H1 (cell line): Measurements from ENCODE around the gene RDH5. TPM values are rescaled to one million over a fixed set of nuclear protein-coding genes. Genes with fewer than 3 reads are reported as not detected.

Source experiments
- CTCF ChIA-PET: fragments of 300-600 bp; sonication (Branson Sonifier 250); formaldehyde crosslinking; loops from one replicate; lab custom pipeline; 2021; ENCODE audit not compliant: partially characterized antibody; lab: Charles Lee
- POLR2A ChIA-PET: fragments of 300-600 bp; sonication (Branson Sonifier 250); formaldehyde crosslinking; loops from one replicate; lab custom pipeline; 2021; ENCODE audit warnings: inconsistent platforms; ENCODE audit not compliant: partially characterized antibody; lab: Charles Lee
- DNase-seq, 2 experiments: peaks; one replicate each; pipeline versions ENCODE4 v3.0.0 to v3.0.0-alpha.2; 2010 to 2022; ENCODE audit warnings: low spot score in 2 of 2, low read depth in 1 of 2, mixed read lengths in 1 of 2
- FAIRE-seq: peaks from 2 replicates; lab custom pipeline; 2011; peaks lifted over from hg19 to GRCh38; lab: Jason Lieb, UNC
- H2AFZ ChIP-seq: 2 replicates; pipeline ENCODE4 v1.8.1; 2012; ENCODE audit warnings: low read length, inconsistent platforms
- H2AK5ac ChIP-seq: 2 replicates; pipeline ENCODE4 v1.6.1; 2013; ENCODE audit warnings: low read depth, low read length
- H2BK120ac ChIP-seq: replicated peaks from 2 replicates; pipeline ENCODE3; 2013; ENCODE audit warnings: low read depth, low read length, inconsistent platforms
- H2BK12ac ChIP-seq: 2 replicates; pipeline ENCODE4 v1.6.1; 2013; ENCODE audit warnings: low read depth, low read length
- H2BK15ac ChIP-seq: 2 replicates; pipeline ENCODE4 v1.6.1; 2013; ENCODE audit warnings: low read length
- H2BK20ac ChIP-seq: 2 replicates; pipeline ENCODE4 v1.6.1; 2013; ENCODE audit warnings: low read length
- H2BK5ac ChIP-seq: 2 replicates; pipeline ENCODE4 v1.6.1; 2013; ENCODE audit warnings: low read depth, low read length
- H3K14ac ChIP-seq: 2 replicates; pipeline ENCODE4 v1.6.1; 2013; ENCODE audit warnings: inconsistent platforms; ENCODE audit not compliant: insufficient read length
- H3K18ac ChIP-seq: 2 replicates; pipeline ENCODE4 v1.6.1; 2013; ENCODE audit warnings: low read length; ENCODE audit errors: extremely low read depth
- H3K23ac ChIP-seq: 2 replicates; pipeline ENCODE4 v1.6.1; 2013; ENCODE audit warnings: inconsistent platforms; ENCODE audit not compliant: insufficient read length
- H3K23me2 ChIP-seq: 2 replicates; pipeline ENCODE4 v1.6.1; 2013; ENCODE audit warnings: low read depth, low read length
- H3K27ac ChIP-seq: 2 replicates; pipeline ENCODE4 v1.6.1; 2011; ENCODE audit warnings: low read depth, low read length, inconsistent platforms
- H3K27me3 ChIP-seq, 4 experiments: replicated peaks in 1 of 4; 1 replicate in 1 of 4; 2 replicates in 3 of 4; pipeline versions ENCODE4 v1.6.1 to v1.8.1; 2011 to 2013; ENCODE audit warnings: low read length in 3 of 4, mild to moderate bottlenecking in 3 of 4, inconsistent platforms in 2 of 4, mixed read lengths in 2 of 4, moderate library complexity in 1 of 4; ENCODE audit not compliant: control insufficient read depth in 3 of 4, insufficient read depth in 3 of 4; ENCODE audit errors: extremely low read depth in 1 of 4
- H3K36me3 ChIP-seq, 4 experiments: 2 replicates each; pipeline versions ENCODE4 v1.6.1 to v1.8.1; 2011 to 2013; ENCODE audit warnings: mild to moderate bottlenecking in 4 of 4, low read length in 3 of 4, moderate library complexity in 2 of 4, control low read depth in 1 of 4, inconsistent platforms in 1 of 4; ENCODE audit not compliant: insufficient read depth in 4 of 4, control insufficient read depth in 2 of 4
- H3K4ac ChIP-seq: replicated peaks from 2 replicates; pipeline ENCODE3; 2013; ENCODE audit warnings: low read length, low read depth, mixed read lengths, inconsistent platforms; ENCODE audit not compliant: insufficient read length
- H3K4me1 ChIP-seq, 4 experiments: replicated peaks in 1 of 4; 1 replicate in 1 of 4; 2 replicates in 3 of 4; pipeline versions ENCODE4 v1.6.1 to v1.8.1; 2011 to 2013; ENCODE audit warnings: low read length in 3 of 4, inconsistent platforms in 2 of 4, mixed read lengths in 1 of 4; ENCODE audit not compliant: insufficient read depth in 4 of 4, control insufficient read depth in 3 of 4
- H3K4me2 ChIP-seq, 2 experiments: 2 replicates each; pipeline versions ENCODE4 v1.6.1 to v1.8.1; 2011 to 2013; ENCODE audit warnings: low read depth in 2 of 2, low read length in 2 of 2, control low read depth in 1 of 2, inconsistent platforms in 1 of 2, mild to moderate bottlenecking in 1 of 2; ENCODE audit not compliant: insufficient read depth in 1 of 2
- H3K4me3 ChIP-seq, 4 experiments: fragments of 200-600, 300-600 bp in 1 of 4; sonication (generic), shearing (Covaris generic), sonication (Bioruptor Twin) in 1 of 4; 2 replicates each; pipeline versions ENCODE4 v1.5.1 to v1.8.1; 2011 to 2016; ENCODE audit warnings: low read length in 4 of 4, low read depth in 3 of 4, control low read depth in 2 of 4, inconsistent platforms in 2 of 4, mild to moderate bottlenecking in 2 of 4, mixed read lengths in 1 of 4, moderate library complexity in 1 of 4; ENCODE audit not compliant: insufficient read depth in 2 of 4; ENCODE audit errors: extremely low read depth in 1 of 4
- H3K56ac ChIP-seq: replicated peaks from 2 replicates; pipeline ENCODE3; 2013; ENCODE audit warnings: low read depth, mild to moderate bottlenecking, mixed read lengths, low read length, inconsistent platforms; ENCODE audit not compliant: insufficient read length
- H3K79me1 ChIP-seq: 2 replicates; pipeline ENCODE4 v1.6.1; 2013; ENCODE audit warnings: low read depth, low read length, control low read depth
- H3K79me2 ChIP-seq, 2 experiments: 2 replicates each; pipeline versions ENCODE4 v1.6.1 to v1.8.1; 2012 to 2013; ENCODE audit warnings: low read length in 2 of 2, mild to moderate bottlenecking in 2 of 2, inconsistent platforms in 1 of 2; ENCODE audit not compliant: insufficient read depth in 2 of 2, control insufficient read depth in 1 of 2
- H3K9ac ChIP-seq, 4 experiments: replicated peaks in 1 of 4; 1 replicate in 1 of 4; 2 replicates in 3 of 4; pipeline versions ENCODE4 v1.6.1 to v1.8.1; 2011 to 2013; ENCODE audit warnings: low read depth in 3 of 4, low read length in 3 of 4, control low read depth in 2 of 4, mild to moderate bottlenecking in 2 of 4, moderate library complexity in 2 of 4, inconsistent platforms in 1 of 4; ENCODE audit errors: extremely low read depth in 1 of 4
- H3K9me3 ChIP-seq, 2 experiments: 2 replicates each; pipeline versions ENCODE4 v1.6.1 to v1.8.1; 2012 to 2013; ENCODE audit warnings: mild to moderate bottlenecking in 2 of 2, moderate library complexity in 2 of 2, control low read depth in 1 of 2, inconsistent platforms in 1 of 2, low read depth in 1 of 2, low read length in 1 of 2, mixed read lengths in 1 of 2; ENCODE audit not compliant: insufficient read depth in 2 of 2
- H4K20me1 ChIP-seq, 2 experiments: replicated peaks in 1 of 2; 2 replicates each; pipeline versions ENCODE3 to v1.8.1; 2011 to 2013; ENCODE audit warnings: inconsistent platforms in 2 of 2, low read length in 2 of 2, mild to moderate bottlenecking in 1 of 2; ENCODE audit not compliant: insufficient read depth in 2 of 2, control insufficient read depth in 1 of 2
- H4K5ac ChIP-seq: 2 replicates; pipeline ENCODE4 v1.6.1; 2013; ENCODE audit warnings: low read length, low read depth, mixed read lengths, inconsistent platforms; ENCODE audit not compliant: insufficient read length
- H4K8ac ChIP-seq: 2 replicates; pipeline ENCODE4 v1.8.0; 2013; ENCODE audit warnings: mild to moderate bottlenecking, moderate library complexity, low read length, inconsistent platforms; ENCODE audit not compliant: insufficient read depth; ENCODE audit errors: extremely low read depth
- H4K91ac ChIP-seq: replicated peaks from 2 replicates; pipeline ENCODE3; 2013; ENCODE audit warnings: low read length, mixed read lengths, inconsistent platforms; ENCODE audit not compliant: insufficient read length
- BRCA1 ChIP-seq: IDR thresholded peaks from 2 replicates; pipeline ENCODE4 v1.6.1; 2012; ENCODE audit warnings: low read depth, low read length, improper control_type of control experiment
- CREB1 ChIP-seq: IDR thresholded peaks from 2 replicates; pipeline ENCODE4 v1.6.1; 2012; ENCODE audit warnings: inconsistent platforms
- CTBP2 ChIP-seq: IDR thresholded peaks from 2 replicates; pipeline ENCODE4 v1.7.0; 2011; ENCODE audit warnings: borderline replicate concordance, mild to moderate bottlenecking, moderate library complexity, mixed read lengths, low read length; ENCODE audit not compliant: insufficient read depth, insufficient read length
- EP300 ChIP-seq, 2 experiments: IDR thresholded peaks; 1 replicate in 1 of 2; 2 replicates in 1 of 2; pipeline ENCODE4 v1.6.1; 2011 to 2012; ENCODE audit warnings: low read depth in 2 of 2, low read length in 2 of 2, mild to moderate bottlenecking in 2 of 2, borderline replicate concordance in 1 of 2, inconsistent platforms in 1 of 2, moderate library complexity in 1 of 2
- POLR2A ChIP-seq, 2 experiments: IDR thresholded peaks; 1 replicate in 1 of 2; 2 replicates in 1 of 2; pipeline ENCODE4 v1.6.1; 2011; ENCODE audit warnings: low read depth in 2 of 2, low read length in 2 of 2, mild to moderate bottlenecking in 2 of 2; ENCODE audit errors: control extremely low read depth in 1 of 2
- POLR2AphosphoS5 ChIP-seq: IDR thresholded peaks from 2 replicates; pipeline ENCODE4 v1.6.1; 2011; ENCODE audit warnings: low read depth, low read length
- WGBS, 2 experiments: shearing (Covaris generic) in 1 of 2; methylation state at CpG; one replicate each; pipeline versions ENCODE4 v1.1.6 to v1.1.7; 2013 to 2015; ENCODE audit warnings: low lambda C conversion rate in 2 of 2, mixed read lengths in 2 of 2, inconsistent platforms in 1 of 2, low coverage in 1 of 2, missing lambda C conversion rate in 1 of 2; ENCODE audit not compliant: insufficient replicate concordance in 2 of 2, insufficient coverage in 1 of 2, insufficient read length in 1 of 2; ENCODE audit errors: extremely low coverage in 1 of 2, missing lambda C conversion rate in 1 of 2; 5-methylcytosine and 5-hydroxymethylcytosine counted together
- long read RNA-seq, 2 experiments: library from RNA in 1 of 2; library from capped mRNA in 1 of 2; stranded (forward); transcript quantifications; one replicate each; pipeline ENCODE4 v2.0.0, GENCODE V29; 2021; ENCODE audit warnings: inconsistent platforms in 1 of 2
- polyA minus RNA-seq, 3 experiments: library from RNA; depleted of rRNA, polyadenylated mRNA; stranded (reverse); fragments of >200 nt; gene quantifications; 1 replicate in 2 of 3; 2 replicates in 1 of 3; pipeline ENCODE4 v1.2.3, GENCODE V29; 2011
- polyA plus RNA-seq, 7 experiments: library from polyadenylated mRNA; depleted of rRNA in 3 of 7; stranded (reverse) in 5 of 7; unstranded in 2 of 7; fragments of >200 nt in 5 of 7; fragments of 200-250 nt in 2 of 7; gene quantifications; 1 replicate in 5 of 7; 2 replicates in 1 of 7; 4 replicates in 1 of 7; pipeline versions ENCODE4 v1.2.1 to v1.2.3, GENCODE V29; 2011 to 2013; ENCODE audit warnings: missing spikeins in 2 of 7, mixed read lengths in 2 of 7
- total RNA-seq: library from RNA; stranded (reverse); fragmentation: NEBNext Ultra II Directional; extraction: Animal tissue kit (Norgen Biotek cat#: 25700); gene quantifications from 2 replicates; pipeline ENCODE4 v1.2.1, GENCODE V29; 2021
- TF ChIP-seq, protein P1 (sequence below): IDR thresholded peaks from 2 replicates; pipeline ENCODE4 v1.6.1; 2012; ENCODE audit warnings: inconsistent platforms
- TF ChIP-seq, protein P2 (sequence below): IDR thresholded peaks from 2 replicates; pipeline ENCODE4 v1.6.1; 2012; ENCODE audit warnings: low read length, inconsistent platforms

The RDH5 gene
- total RNA-seq, result 4.2 and 4.5 TPM in 2 replicates
- 6.0 and 7.1 TPM in 2 replicates for polyA plus RNA-seq (2011; rRNA removed)
- polyA plus RNA-seq (2011; cell fraction: cytosol; rRNA removed), result 8.7 TPM
- polyA plus RNA-seq (2011; cell fraction: nucleus; rRNA removed), result 14.0 TPM
- 5.4 to 9.4 TPM (median 6.1 TPM) in 4 replicates for polyA plus RNA-seq (2012, experiment 1 of 2)
- 2.8 TPM for polyA plus RNA-seq (2012, experiment 2 of 2)
- 5.6 TPM for polyA plus RNA-seq (2013, experiment 1 of 2)
- polyA plus RNA-seq (2013, experiment 2 of 2), result 4.7 TPM
- polyA minus RNA-seq (2011; rRNA and poly(A)+ RNA removed), result 6.7 and 7.3 TPM in 2 replicates
- 3.8 TPM for polyA minus RNA-seq (2011; cell fraction: cytosol; rRNA and poly(A)+ RNA removed)
- 14.1 TPM for polyA minus RNA-seq (2011; cell fraction: nucleus; rRNA and poly(A)+ RNA removed)
- long read RNA-seq, experiment 1, result 0 reads
- long read RNA-seq, experiment 2, partial matches to known transcripts, result 0 of 1 reads
- long read RNA-seq, experiment 2, other reads (novel, unspliced or antisense), result 1 of 1 reads

GRCh38 chr12:55720071-55720564 lies at the start of gene RDH5:
Gene RDH5, plus strand, starts transcription at chr12:55720393. Its CDS starts 792 bp downstream, at chr12:55721185.
- Histone ChIP-seq H2BK15ac (no peak within 1 kb of the TSS), H3K36me3 (peaks cover 3 to 11% (median 6%) of the 10 kb centered on the region in 4 experiments; a peak in 4 of 8 replicates), H4K91ac (no peak within 1 kb of the TSS), H3K9me3 (no peaks in the 10 kb centered on the region), H3K4me1 (peaks cover 9 to 27% (median 19%) of the 10 kb centered on the region in 4 experiments), H4K20me1 (peaks cover 4 to 5% of the 10 kb centered on the region in 2 experiments), H2AK5ac (0 out of 2 replicates have a peak within 1 kb of the TSS, but pooled peaks have one; percentile 19), H4K8ac (0 out of 2 replicates have a peak within 1 kb of the TSS, but pooled peaks have one; percentile 7), H3K4me3 (no peak within 1 kb of the TSS), H3K4ac (no peak within 1 kb of the TSS), H3K4me2 (no peak within 1 kb of the TSS; a peak in 1 of 4 replicates), H2BK20ac (no peak within 1 kb of the TSS; the same call in 1 of the 2 replicates), H2BK120ac (no peak within 1 kb of the TSS), H3K23ac (no peak within 1 kb of the TSS), H3K56ac (no peak within 1 kb of the TSS), H4K5ac (no peak within 1 kb of the TSS), H3K9ac (no peak within 1 kb of the TSS), H3K27ac (no peak within 1 kb of the TSS), H3K79me2 (peaks cover 0 to 9% of the 10 kb centered on the region in 2 experiments; a peak in 1 of 4 replicates), H2BK5ac (no peak within 1 kb of the TSS), H3K14ac (no peak within 1 kb of the TSS), H2BK12ac (peak within 1 kb of the TSS; percentile 46; the same call in 1 of the 2 replicates), H3K79me1 (peaks cover 5% of the 10 kb centered on the region), H3K23me2 (peaks cover 12% of the 10 kb centered on the region), H3K18ac (no peak within 1 kb of the TSS), H2AFZ (no peak within 1 kb of the TSS), H3K27me3 (no peaks in the 10 kb centered on the region)
- DNase-seq (no peak), FAIRE-seq (no peak)
- ChIA-PET POLR2A (interaction anchor here (0.8 to 8.3 kb wide), 4 partner anchors 8 to 27 kb away, joined by 3 to 103 read pairs (median 5); partner anchors contain the start of genes CD63 and ITGA7), CTCF (interaction anchor here (0.5 to 11.1 kb wide), 18 partner anchors 8 to 101 kb away, joined by 3 to 229 read pairs (median 4); partner anchors contain the start of genes CD63 and ITGA7)
- 96% methylated on average over 6 of the region's 6 CpGs; no CpG with 5 or more reads in 1 of the 2 experiments for WGBS, 2 experiments
- TF ChIP-seq, protein P1, sequence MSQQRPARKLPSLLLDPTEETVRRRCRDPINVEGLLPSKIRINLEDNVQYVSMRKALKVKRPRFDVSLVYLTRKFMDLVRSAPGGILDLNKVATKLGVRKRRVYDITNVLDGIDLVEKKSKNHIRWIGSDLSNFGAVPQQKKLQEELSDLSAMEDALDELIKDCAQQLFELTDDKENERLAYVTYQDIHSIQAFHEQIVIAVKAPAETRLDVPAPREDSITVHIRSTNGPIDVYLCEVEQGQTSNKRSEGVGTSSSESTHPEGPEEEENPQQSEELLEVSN, result no peak
- TF ChIP-seq EP300 (IDR thresholded peaks at IDR 0.05; ENCODE audit: borderline replicate concordance in 1 of 2, low read depth in 2 of 2, low read length in 2 of 2), result no peak
- TF ChIP-seq, protein P2, sequence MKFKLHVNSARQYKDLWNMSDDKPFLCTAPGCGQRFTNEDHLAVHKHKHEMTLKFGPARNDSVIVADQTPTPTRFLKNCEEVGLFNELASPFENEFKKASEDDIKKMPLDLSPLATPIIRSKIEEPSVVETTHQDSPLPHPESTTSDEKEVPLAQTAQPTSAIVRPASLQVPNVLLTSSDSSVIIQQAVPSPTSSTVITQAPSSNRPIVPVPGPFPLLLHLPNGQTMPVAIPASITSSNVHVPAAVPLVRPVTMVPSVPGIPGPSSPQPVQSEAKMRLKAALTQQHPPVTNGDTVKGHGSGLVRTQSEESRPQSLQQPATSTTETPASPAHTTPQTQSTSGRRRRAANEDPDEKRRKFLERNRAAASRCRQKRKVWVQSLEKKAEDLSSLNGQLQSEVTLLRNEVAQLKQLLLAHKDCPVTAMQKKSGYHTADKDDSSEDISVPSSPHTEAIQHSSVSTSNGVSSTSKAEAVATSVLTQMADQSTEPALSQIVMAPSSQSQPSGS, result no peak
- no peak for TF ChIP-seq BRCA1
- TF ChIP-seq POLR2A (IDR thresholded peaks at IDR 0.05; ENCODE audit: control extremely low read depth in 1 of 2, low read depth in 2 of 2, low read length in 2 of 2), result no peak
- no peak for TF ChIP-seq CREB1
- TF ChIP-seq CTBP2, result no peak
- TF ChIP-seq POLR2AphosphoS5, result no peak
